ENCODE results near the gene ATP5F1A.
"Not testable (repeated sequence)": the region's sequence is repeated elsewhere in the genome, so short reads cannot be mapped to it uniquely, and the experiment has no call there.

ATP5F1A gene

GRCh38 chr18:46072959-46073358, 25.1 kb downstream of the ATP5F1A start:
- no peak for DNase-seq

GRCh38 chr18:46072376-46072867, 25.7 kb downstream of the ATP5F1A start:
- no peak for DNase-seq

GRCh38 chr18:46071653-46072375, 26.3 kb downstream of the ATP5F1A start, which contains the start of gene PSTPIP2:
Gene PSTPIP2, minus strand, starts transcription at chr18:46072260. Its CDS starts 72 bp downstream, at chr18:46072188.
- DNase-seq, result peak; percentile 29

- DNase-seq, result no peak
These were observed 27.1 kb downstream of the ATP5F1A start for GRCh38 chr18:46070815-46071652.

GRCh38 chr18:46070232-46070631, 27.9 kb downstream of the ATP5F1A start:
- no peak for DNase-seq

GRCh38 chr18:46069524-46069923, 28.6 kb downstream of the ATP5F1A start:
- DNase-seq, result no peak

GRCh38 chr18:46068763-46069162, 29.3 kb downstream of the ATP5F1A start:
- no peak for DNase-seq

GRCh38 chr18:46067438-46068007, 30.6 kb downstream of the ATP5F1A start:
- peak; percentile 60 for DNase-seq

GRCh38 chr18:46062781-46063180, 35.3 kb downstream of the ATP5F1A start:
- no peak for DNase-seq

- DNase-seq, result no peak
These were observed 36.3 kb downstream of the ATP5F1A start for GRCh38 chr18:46061796-46062195.

- DNase-seq, result peak; percentile 75
These were observed 36.7 kb downstream of the ATP5F1A start for GRCh38 chr18:46061387-46061786.

- DNase-seq, result no peak
These were observed 37.7 kb downstream of the ATP5F1A start for GRCh38 chr18:46060359-46060841.

- peak; percentile 38 for DNase-seq
These were observed 42.3 kb downstream of the ATP5F1A start for GRCh38 chr18:46055838-46056230.

- DNase-seq, result no peak
These were observed 42.9 kb downstream of the ATP5F1A start for GRCh38 chr18:46054956-46055837.

GRCh38 chr18:46053368-46054095, 44.6 kb downstream of the ATP5F1A start:
- DNase-seq, result no peak

- DNase-seq, result no peak
These were observed 46.2 kb downstream of the ATP5F1A start for GRCh38 chr18:46051731-46052461.

GRCh38 chr18:46050268-46050667, 47.8 kb downstream of the ATP5F1A start:
- DNase-seq, result no peak

- DNase-seq, result no peak
These were observed 49.5 kb downstream of the ATP5F1A start for GRCh38 chr18:46048641-46049040.

GRCh38 chr18:46047369-46047768, 50.7 kb downstream of the ATP5F1A start:
- not testable (repeated sequence) for DNase-seq

- DNase-seq, result no peak
These were observed 51.4 kb downstream of the ATP5F1A start for GRCh38 chr18:46046688-46047087.

- DNase-seq, result no peak
These were observed 52.0 kb downstream of the ATP5F1A start for GRCh38 chr18:46046126-46046525.
